ENCODE results near the gene PCSK5.

PCSK5 gene

GRCh38 chr9:76143834-76144233, 253.4 kb downstream of the PCSK5 start:
- no peak for DNase-seq

GRCh38 chr9:76150013-76150412, 259.5 kb downstream of the PCSK5 start:
- DNase-seq: no peak

DNA sequence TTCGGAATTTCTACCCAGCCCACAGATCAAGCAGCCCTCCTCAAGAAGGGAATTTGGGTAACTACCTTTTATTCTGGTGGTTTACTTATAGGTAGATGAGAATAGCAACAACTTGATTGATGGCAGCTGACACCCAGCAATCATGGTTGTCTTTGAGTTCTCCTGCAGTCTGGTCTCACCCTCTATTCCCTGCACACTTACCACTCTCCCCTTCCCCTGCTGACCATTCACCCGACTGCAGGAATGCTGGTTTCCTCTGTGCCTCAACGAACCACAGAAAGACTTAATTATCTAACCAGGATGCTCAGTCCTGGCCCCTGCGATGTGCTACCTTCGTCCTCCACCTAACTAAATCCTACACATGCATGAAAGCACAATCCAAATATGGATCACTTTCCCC, 260.8 kb downstream of the PCSK5 start:
- DNase-seq: no peak

DNA sequence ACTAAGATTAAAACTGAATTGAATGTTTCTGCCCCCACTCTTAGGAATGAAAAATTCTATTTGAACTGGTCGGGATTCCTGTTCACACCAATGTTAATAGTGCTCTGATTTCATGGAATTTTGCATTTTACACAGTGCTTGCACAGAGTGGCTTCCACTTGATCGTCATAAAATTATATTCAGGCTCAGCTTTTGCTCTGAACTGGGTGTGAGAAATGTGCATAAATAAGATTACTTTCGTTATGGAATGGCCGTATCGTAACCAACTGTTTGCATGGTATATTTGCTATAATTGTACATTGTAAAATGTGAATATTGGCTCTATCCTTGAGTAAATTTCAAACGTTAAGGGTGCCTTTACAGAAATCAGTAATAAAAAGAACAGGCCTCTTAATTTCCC, 262.9 kb downstream of the PCSK5 start:
- DNase-seq: no peak

GRCh38 chr9:76153902-76154629, 263.6 kb downstream of the PCSK5 start:
- no peak for DNase-seq

GRCh38 chr9:76155361-76155760, 264.9 kb downstream of the PCSK5 start:
- no peak for DNase-seq

DNA sequence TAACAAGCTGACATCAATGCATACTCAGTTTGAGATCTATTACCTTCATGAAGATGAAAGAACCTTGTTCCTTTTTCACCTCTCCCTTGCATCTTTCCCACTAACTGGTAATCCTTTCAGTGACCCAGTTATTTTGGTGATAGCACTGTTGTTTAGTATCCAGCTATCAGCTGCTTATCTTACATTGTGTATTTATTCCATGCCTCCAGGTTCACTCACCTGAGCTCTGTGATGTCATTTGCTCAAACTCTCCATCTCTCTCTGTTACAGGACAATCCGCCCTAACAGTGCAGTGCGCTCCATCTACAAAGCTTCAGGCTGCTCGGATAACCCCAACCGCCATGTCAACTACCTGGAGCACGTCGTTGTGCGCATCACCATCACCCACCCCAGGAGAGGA, 268.2 kb downstream of the PCSK5 start:
- DNase-seq: no peak

- DNase-seq: no peak
These were observed 268.9 kb downstream of the PCSK5 start for GRCh38 chr9:76159293-76159926.

DNA sequence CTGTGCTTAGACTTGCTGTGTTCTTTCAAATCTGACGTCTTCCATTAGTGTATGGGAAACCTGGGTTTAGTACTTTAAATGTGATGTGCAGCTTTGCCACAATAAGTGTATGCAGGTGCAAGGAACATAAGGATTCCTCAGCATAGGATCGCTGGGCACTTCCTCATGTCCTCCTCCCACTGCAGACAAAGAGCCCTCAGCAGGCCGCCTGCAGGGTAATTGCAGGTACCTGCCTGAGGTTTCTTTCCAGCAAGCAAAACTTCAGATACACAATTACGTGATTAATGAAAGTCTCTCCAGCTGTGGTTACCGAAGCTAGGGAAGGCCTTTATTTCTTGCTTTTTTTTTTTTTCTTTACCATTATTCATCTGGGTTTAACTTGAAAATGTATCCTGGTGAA, 270.6 kb downstream of the PCSK5 start:
- DNase-seq: no peak

GRCh38 chr9:76161541-76161940, 271.1 kb downstream of the PCSK5 start:
- no peak for DNase-seq

- DNase-seq: no peak
These were observed 271.7 kb downstream of the PCSK5 start for GRCh38 chr9:76162086-76162730.

DNA sequence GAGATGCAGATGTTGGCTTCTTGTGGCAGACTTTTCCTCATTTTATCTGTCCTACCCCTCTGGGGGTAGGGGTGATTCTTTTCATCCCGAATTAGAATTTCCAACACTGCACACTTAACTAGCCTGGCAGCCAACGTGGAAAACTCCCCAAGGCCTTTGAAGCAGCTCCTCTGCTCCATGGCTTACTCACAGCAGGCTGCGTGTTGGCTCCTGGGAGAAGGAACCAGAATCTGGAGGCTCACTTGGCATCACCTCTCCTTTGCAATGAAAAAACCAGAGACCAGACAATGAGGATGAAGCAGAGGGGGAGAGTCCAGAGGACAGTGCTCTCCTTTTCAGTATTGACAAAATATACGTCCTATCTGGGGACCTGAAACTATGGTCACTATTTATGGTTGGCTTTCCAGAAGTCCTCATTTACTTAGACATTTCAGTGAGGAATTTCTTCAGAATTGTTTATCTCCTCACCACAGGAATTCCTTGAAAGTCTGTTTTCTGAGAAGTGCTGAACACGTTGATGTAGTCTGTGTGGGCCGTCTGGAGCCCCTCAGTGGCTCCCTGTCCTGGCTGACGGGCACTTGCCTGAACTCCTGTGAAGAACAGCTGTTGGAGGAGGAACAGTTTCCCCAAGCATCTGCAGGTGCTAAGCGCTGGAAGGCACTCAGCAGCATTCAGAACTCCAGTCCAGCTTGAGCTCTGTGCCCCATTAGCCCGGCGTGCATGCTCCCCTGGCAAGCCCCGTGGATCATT, 272.5 kb downstream of the PCSK5 start:
- no peak for DNase-seq

- no peak for DNase-seq
These were observed 276.1 kb downstream of the PCSK5 start for GRCh38 chr9:76166526-76166925.

DNA sequence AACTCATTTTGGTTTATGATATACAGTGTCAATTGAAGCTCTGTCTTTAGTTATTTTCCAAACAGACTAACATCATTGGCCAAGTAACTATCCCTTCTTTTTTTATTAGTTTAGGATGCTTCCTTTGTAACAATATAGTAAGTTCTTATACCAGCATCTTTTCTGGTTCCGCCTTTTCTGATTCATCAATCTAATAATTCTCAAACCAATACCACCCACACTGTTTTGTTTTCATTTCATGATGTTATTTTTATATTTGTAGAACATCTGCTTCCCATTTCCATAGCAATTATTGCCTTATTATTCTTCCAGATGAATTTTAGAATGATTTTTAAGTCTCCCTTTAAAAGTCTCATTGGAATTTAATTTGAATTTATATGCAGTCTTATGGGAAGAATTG, 285.7 kb downstream of the PCSK5 start:
- DNase-seq: no peak

DNA sequence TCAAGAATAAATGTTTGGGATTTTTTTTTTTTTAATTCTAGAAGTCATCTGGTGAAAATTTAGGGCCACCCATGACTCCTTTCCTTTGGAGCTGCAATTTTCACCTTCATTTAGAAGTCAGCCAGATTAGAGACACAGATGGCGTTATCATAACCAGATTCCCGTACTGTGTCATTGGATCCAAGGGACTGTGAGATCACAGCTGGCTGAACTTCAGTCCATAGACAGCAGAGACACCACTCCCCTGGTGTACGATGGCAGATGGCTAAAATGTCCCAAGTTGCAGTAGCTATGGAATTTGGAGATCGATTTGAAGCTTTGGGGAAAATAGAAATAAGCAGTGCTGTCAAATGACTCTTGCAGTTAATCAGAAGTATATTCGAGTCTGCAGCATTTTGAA, 287.5 kb downstream of the PCSK5 start:
- no peak for DNase-seq

GRCh38 chr9:76180541-76180940, 290.1 kb downstream of the PCSK5 start:
- no peak for DNase-seq

GRCh38 chr9:76181020-76181641, 290.7 kb downstream of the PCSK5 start:
- DNase-seq: no peak

DNA sequence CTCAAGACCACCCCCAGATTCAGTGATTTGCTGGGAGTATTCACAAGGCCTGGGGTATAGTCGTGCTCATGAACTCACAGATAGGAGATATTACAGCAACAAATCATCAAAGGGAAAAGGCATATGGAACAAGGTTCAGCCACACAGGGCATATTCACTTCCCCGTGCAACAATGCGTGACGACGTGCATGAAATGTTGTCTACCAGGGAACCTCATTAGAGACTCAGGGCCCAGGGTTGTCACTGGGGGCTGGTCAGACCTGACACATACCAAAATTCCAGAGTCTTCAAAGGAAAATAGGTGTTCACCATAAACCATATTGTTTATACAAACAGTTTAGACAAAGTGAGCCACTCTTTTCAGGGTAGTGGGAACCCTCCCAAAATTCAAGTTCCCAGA, 291.3 kb downstream of the PCSK5 start:
- DNase-seq: no peak

DNA sequence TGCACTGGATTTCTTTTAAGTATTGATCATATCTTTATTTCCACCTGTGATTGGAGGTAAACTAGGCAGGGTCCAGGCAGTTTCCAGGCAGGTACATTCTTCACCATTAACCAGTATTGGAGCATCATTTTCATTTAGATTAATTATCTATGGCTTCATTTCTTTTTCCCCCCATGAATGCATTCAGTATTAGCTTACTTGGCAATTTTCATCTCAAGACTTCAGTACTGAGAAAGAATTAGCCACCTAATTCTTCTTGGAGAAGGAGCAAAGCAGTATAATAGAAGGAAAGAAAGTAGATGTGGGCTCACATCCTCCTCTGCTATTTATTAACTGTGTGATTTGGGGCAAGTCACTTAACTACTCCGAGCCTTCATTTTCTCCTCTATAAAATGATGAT, 295.0 kb downstream of the PCSK5 start:
- DNase-seq: no peak

DNA sequence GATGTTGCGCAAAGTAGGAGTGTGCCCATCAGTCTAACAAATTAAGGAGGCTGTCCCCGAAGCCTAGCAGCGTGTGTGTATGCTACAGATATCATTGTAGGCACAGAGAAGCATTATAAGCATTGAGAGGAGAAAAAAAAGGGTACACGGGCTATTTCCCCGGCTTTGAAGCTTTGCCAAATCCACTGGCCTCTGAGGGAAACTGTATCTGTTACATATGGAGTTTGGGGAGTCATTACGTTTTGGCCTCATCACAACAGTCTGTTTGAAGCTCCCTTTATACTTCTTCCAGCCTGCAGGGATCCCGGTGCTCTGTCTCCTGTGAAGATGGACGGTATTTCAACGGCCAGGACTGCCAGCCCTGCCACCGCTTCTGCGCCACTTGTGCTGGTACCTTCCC, 297.8 kb downstream of the PCSK5 start:
- DNase-seq: no peak

DNA sequence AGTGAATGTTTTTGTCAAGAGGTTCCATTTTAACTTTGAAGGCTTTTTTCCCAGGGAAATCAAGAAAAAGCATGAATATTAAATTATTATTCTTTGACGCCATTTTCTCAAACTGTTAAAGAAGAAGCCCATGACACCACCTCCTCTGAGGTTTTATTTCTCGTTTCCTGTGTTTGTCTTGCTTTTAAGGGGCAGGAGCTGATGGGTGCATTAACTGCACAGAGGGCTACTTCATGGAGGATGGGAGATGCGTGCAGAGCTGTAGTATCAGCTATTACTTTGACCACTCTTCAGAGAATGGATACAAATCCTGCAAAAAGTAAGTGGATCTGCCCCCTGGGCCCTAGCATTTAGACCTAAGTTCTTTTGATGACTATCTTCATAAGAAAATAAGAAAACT, 298.4 kb downstream of the PCSK5 start:
- no peak for DNase-seq

DNA sequence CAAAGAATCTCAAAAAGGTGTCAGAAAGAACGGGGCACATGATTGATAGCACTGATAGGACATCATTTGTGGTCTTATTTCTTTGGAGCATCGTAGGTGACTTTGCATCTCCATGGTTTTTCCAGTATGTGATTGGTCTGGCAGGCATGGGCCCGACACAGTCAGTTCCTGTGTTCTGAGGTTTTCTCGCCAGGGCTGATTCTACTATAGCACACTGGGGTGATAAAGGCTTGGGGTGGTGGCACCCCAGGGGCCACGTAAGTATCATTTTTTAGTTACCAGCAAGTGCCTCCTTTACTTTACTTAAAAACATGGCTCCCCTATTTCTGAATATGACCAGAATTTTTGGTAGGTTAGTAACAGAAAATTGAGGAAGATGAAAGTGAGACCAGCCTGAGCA, 301.0 kb downstream of the PCSK5 start:
- DNase-seq: no peak

GRCh38 chr9:76192013-76192412, 301.5 kb downstream of the PCSK5 start:
- DNase-seq: no peak

Measured in right kidney (tissue), 1 donor.